Osteocyte (in vitro differentiated cells): ENCODE results near the gene GRIN3B. TPM values are rescaled to one million over a fixed set of nuclear protein-coding genes. Genes with fewer than 3 reads are reported as not detected.

Source experiments
- DNase-seq: peaks from one replicate; pipeline ENCODE4 v3.0.0; 2021; ENCODE audit warnings: mixed read lengths; ENCODE audit not compliant: unreplicated experiment; ENCODE audit errors: extremely low spot score
- H3K27ac Mint-ChIP-seq: one replicate; pipeline ENCODE4 v1.8.0; 2021; ENCODE audit warnings: mild to moderate bottlenecking, mixed read lengths; ENCODE audit not compliant: unreplicated experiment
- H3K27me3 Mint-ChIP-seq: one replicate; pipeline ENCODE4 v1.8.0; 2021; ENCODE audit warnings: mixed read lengths; ENCODE audit not compliant: unreplicated experiment
- H3K36me3 Mint-ChIP-seq: one replicate; pipeline ENCODE4 v1.8.0; 2021; ENCODE audit warnings: mixed read lengths; ENCODE audit not compliant: unreplicated experiment
- H3K4me1 Mint-ChIP-seq: one replicate; pipeline ENCODE4 v1.8.0; 2021; ENCODE audit warnings: mixed read lengths; ENCODE audit not compliant: unreplicated experiment
- H3K4me3 Mint-ChIP-seq: one replicate; pipeline ENCODE4 v1.8.0; 2021; ENCODE audit warnings: mild to moderate bottlenecking, moderate library complexity, mixed read lengths; ENCODE audit not compliant: unreplicated experiment
- H3K9me3 Mint-ChIP-seq: one replicate; pipeline ENCODE4 v1.8.0; 2021; ENCODE audit warnings: mixed read lengths; ENCODE audit not compliant: unreplicated experiment
- total RNA-seq: library from RNA; stranded (reverse); gene quantifications from 2 replicates; pipeline ENCODE4 v1.2.1, GENCODE V29; 2021
- TF ChIP-seq, protein P1 (sequence below): fragments of 200-600 bp; sonication (generic); IDR thresholded peaks from 2 replicates; pipeline ENCODE4 v1.5.0; 2021; ENCODE audit warnings: antibody characterized with exemption, mild to moderate bottlenecking, moderate library complexity

Gene GRIN3B
- total RNA-seq, 1 donor from 2014 or later = 0.46 TPM

DNA sequence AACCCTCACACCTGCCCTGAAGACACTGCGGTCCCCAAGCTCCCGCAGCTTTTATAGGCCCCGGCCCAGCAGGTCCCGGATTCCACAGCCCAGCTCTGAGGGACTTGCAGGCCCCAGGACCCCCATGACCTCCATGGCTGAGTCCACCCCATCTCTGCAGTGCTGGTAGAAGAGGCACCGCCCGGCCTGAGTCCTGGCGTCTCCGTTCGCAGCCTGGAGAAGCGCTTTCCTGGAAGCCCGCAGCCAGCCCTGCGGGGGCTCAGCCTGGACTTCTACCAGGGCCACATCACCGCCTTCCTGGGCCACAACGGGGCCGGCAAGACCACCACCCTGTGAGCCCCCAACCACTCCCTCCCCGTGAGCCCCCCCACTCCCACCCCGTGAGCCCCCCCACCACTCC lies 48.9 kb downstream of the GRIN3B start:
- TF ChIP-seq, protein P1, sequence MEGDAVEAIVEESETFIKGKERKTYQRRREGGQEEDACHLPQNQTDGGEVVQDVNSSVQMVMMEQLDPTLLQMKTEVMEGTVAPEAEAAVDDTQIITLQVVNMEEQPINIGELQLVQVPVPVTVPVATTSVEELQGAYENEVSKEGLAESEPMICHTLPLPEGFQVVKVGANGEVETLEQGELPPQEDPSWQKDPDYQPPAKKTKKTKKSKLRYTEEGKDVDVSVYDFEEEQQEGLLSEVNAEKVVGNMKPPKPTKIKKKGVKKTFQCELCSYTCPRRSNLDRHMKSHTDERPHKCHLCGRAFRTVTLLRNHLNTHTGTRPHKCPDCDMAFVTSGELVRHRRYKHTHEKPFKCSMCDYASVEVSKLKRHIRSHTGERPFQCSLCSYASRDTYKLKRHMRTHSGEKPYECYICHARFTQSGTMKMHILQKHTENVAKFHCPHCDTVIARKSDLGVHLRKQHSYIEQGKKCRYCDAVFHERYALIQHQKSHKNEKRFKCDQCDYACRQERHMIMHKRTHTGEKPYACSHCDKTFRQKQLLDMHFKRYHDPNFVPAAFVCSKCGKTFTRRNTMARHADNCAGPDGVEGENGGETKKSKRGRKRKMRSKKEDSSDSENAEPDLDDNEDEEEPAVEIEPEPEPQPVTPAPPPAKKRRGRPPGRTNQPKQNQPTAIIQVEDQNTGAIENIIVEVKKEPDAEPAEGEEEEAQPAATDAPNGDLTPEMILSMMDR = no peak
- Mint-ChIP-seq H3K27ac (no peak overlapping the region), H3K4me3 (no peak overlapping the region), H3K9me3 (no peaks in the 10 kb centered on the region), H3K27me3 (no peaks in the 10 kb centered on the region), H3K36me3 (no peaks in the 10 kb centered on the region), H3K4me1 (no peaks in the 10 kb centered on the region)
- no peak for DNase-seq

DNA sequence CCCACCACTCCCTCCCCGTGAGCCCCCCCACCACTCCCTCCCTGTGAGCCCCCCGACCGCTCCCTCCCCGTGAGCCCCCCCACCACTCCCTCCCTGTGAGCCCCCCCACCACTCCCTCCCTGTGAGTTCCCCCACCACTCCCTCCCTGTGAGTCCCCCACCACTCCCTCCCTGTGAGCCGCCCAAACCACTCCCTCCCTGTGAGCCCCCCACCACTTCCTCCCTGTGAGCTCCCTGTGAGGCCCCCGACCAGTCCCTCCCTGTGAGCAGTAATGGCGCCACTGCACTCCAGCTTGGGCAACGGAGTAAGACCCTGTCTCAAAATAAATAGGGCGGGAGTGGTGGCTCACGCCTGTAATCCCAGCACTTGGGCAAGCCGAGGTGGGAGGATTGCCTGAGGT lies 49.6 kb downstream of the GRIN3B start:
- Mint-ChIP-seq H3K27ac (no peak overlapping the region), H3K9me3 (no peaks in the 10 kb centered on the region), H3K27me3 (no peaks in the 10 kb centered on the region), H3K36me3 (no peaks in the 10 kb centered on the region), H3K4me1 (no peaks in the 10 kb centered on the region), H3K4me3 (no peak overlapping the region)
- TF ChIP-seq, protein P1 = no peak
- DNase-seq = no peak

DNA sequence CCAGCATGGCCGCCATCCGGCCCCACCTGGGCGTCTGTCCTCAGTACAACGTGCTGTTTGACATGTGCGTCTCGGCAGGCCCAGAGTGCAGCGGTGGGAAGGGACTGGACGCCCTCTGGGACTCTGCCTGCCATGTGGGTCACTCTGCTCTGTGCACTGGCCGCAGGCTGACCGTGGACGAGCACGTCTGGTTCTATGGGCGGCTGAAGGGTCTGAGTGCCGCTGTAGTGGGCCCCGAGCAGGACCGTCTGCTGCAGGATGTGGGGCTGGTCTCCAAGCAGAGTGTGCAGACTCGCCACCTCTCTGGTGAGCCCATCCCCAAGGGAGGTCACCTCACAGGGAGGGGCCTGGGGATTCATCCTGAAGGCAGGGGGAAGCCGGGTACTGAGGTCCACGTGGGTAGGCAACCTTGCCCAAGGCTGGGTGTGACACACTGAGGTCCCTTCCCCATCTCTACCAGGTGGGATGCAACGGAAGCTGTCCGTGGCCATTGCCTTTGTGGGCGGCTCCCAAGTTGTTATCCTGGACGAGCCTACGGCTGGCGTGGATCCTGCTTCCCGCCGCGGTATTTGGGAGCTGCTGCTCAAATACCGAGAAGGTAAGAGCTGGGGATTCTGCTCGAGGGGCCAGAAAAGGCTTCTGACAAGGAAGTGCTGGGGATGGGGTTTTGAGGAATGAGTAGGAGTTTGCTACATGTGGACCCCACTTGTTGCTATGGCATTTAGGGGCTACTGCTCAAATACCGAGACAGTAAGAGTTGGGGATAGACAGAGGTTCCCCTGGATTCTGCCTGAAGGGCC lies 51.0 kb downstream of the GRIN3B start:
- no peaks in the 10 kb centered on the region for H3K36me3 Mint-ChIP-seq
- H3K27ac Mint-ChIP-seq = no peak overlapping the region
- no peaks in the 10 kb centered on the region for H3K4me1 Mint-ChIP-seq
- H3K27me3 Mint-ChIP-seq = no peaks in the 10 kb centered on the region
- TF ChIP-seq, protein P1 = no peak
- no peak for DNase-seq
- no peaks in the 10 kb centered on the region for H3K9me3 Mint-ChIP-seq
- no peak overlapping the region for H3K4me3 Mint-ChIP-seq

DNA sequence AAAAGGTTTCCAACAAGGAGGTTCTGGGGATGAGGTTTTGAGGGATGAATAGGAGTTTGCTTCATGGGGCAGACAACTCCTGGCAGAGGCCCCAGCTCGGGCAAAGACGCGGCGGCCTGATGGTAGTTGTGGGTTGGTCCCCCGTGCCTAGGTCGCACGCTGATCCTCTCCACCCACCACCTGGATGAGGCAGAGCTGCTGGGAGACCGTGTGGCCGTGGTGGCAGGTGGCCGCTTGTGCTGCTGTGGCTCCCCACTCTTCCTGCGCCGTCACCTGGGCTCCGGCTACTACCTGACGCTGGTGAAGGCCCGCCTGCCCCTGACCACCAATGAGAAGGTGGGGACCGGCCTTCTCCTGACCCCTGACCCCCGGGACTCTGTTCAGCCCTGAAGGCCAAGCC lies 51.6 kb downstream of the GRIN3B start:
- Mint-ChIP-seq H3K36me3 (no peaks in the 10 kb centered on the region), H3K27ac (no peak overlapping the region), H3K27me3 (no peaks in the 10 kb centered on the region), H3K4me3 (no peak overlapping the region), H3K9me3 (no peaks in the 10 kb centered on the region), H3K4me1 (no peaks in the 10 kb centered on the region)
- no peak for DNase-seq
- TF ChIP-seq, protein P1 = no peak

DNA sequence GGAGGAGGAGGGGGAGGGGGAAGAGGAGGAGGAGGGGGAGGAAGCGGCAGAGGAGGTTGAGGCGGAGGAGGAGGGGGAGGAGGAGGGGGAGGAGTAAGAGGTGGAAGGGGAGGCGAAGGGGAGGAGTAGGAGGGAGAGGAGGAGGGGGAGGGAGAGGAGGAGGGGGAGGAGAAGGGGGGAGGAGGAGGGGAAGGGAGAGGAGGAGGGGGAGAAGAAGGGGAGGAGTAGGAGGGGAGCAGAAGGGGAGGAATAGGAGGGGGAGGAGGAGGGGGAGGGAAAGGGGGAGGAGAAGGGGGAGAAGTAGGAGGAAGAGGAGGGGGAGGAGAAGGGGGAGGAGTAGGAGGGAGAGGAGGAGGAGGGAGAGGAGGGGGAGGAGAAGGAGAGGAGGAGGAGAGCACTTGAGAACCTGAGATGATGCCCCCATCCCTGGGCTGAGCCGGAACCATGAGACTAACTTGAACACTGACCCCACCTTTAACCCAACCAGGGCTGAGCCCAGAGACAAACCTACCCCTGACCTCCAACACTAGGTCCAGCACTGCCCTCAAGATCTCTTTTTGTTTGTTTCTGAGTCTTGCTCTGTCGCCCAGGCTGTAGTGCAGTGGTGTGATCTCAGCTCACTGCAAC lies 52.2 kb downstream of the GRIN3B start:
- Mint-ChIP-seq H3K4me3 (no peak overlapping the region), H3K4me1 (no peaks in the 10 kb centered on the region), H3K36me3 (no peaks in the 10 kb centered on the region), H3K9me3 (no peaks in the 10 kb centered on the region), H3K27ac (no peak overlapping the region), H3K27me3 (no peaks in the 10 kb centered on the region)
- no peak for DNase-seq
- TF ChIP-seq, protein P1 = no peak
